GM12873 (cell line): ENCODE measurements around the gene CPAMD8.

Source experiments
- TF ChIP-seq, protein P1 (sequence below): IDR thresholded peaks from 2 replicates; pipeline ENCODE4 v1.5.1; 2012; ENCODE audit warnings: low read depth, mild to moderate bottlenecking, moderate library complexity, low read length, control low read depth; ENCODE audit not compliant: insufficient read depth; ENCODE audit errors: missing control alignments

CPAMD8 gene

DNA sequence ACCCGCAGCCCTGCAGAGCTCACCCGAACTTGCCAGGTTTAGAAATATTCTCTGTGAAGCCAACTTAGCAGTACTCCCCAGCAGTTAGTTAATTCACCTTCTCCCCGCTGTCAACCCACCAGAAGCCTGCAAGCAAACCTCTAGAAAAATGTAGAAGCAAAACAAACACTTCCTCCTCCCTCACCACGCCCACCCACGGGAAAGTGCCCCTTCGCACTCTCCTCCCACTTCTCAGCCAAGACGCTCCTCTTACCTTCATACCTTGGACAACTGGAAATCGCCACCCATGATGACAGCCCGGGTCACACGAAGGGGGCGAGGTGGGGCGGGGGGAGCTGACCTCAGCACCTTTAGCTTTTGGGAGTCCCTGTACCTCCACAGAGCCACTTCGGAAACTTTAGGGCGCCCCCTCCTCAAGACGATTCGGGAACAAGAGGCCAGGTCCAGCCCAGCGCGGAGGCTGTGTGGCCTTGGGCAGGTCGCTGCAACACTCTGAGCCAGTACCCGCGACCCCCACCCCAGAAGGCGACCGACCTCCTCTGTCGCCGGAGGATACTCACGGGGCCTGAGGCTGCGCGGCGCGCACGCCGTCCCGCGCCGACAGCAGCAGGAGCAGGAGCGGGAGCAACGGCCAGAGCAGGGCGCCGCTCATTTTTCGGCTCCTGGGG lies 485 bp downstream of the CPAMD8 start:
- TF ChIP-seq, protein P1, sequence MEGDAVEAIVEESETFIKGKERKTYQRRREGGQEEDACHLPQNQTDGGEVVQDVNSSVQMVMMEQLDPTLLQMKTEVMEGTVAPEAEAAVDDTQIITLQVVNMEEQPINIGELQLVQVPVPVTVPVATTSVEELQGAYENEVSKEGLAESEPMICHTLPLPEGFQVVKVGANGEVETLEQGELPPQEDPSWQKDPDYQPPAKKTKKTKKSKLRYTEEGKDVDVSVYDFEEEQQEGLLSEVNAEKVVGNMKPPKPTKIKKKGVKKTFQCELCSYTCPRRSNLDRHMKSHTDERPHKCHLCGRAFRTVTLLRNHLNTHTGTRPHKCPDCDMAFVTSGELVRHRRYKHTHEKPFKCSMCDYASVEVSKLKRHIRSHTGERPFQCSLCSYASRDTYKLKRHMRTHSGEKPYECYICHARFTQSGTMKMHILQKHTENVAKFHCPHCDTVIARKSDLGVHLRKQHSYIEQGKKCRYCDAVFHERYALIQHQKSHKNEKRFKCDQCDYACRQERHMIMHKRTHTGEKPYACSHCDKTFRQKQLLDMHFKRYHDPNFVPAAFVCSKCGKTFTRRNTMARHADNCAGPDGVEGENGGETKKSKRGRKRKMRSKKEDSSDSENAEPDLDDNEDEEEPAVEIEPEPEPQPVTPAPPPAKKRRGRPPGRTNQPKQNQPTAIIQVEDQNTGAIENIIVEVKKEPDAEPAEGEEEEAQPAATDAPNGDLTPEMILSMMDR = no peak

DNA sequence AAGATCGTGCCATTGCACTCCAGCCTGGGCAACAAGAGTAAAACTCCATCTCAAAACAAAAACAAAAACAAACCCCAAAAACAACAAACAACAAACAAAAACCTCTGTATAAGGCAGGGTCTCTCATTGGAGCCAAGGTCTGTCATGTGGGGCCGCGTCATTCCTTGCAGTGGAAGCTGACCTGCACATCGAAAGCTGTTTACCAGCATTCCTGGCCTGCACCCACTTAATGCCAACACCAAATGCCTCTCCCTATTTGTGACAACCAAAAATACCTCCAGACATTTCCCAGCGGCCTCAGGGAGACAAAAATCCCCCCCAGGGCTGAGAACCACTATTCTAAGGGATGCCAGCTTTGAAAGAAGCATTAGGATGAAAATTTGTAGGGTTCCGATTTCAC lies 1.2 kb downstream of the CPAMD8 start:
- TF ChIP-seq, protein P1 = no peak

DNA sequence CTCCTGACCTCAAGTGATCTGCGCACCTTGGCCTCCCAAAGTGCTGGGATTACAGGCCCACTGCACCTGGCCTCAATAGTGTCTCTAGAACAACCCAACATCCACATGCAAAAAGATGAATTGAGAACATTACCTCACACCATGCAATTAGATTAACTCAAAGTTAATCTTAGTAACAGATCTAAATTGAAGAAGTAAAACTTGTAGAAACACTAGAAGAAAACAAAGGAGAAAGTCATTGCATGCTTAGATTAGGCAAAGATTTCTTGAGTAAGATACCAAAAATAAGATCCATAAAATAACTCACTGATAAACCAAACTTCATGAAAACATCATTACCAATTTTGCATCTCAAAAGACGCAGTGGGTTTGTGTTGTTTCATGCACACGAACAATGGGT lies 2.8 kb downstream of the CPAMD8 start:
- TF ChIP-seq, protein P1 = no peak

DNA sequence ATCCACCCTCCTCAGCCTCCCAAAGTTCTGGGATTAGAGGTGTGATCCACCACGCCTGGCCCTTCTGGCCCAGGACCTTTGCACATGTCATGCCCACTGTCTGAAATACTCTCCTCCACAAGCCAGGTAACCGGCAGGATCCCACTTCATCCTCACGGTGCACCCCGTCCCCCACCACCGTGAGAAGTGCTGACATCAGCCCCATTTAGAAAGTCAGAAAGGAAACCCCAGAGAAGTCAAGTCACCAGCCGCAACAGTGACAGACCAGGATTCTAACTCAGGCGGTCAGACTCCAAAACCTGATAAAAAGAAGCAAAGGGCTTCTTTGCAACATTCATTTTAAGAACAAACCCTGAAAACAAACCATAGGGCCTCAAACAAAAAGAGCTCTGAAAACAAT lies 3.9 kb downstream of the CPAMD8 start:
- TF ChIP-seq, protein P1 = no peak

DNA sequence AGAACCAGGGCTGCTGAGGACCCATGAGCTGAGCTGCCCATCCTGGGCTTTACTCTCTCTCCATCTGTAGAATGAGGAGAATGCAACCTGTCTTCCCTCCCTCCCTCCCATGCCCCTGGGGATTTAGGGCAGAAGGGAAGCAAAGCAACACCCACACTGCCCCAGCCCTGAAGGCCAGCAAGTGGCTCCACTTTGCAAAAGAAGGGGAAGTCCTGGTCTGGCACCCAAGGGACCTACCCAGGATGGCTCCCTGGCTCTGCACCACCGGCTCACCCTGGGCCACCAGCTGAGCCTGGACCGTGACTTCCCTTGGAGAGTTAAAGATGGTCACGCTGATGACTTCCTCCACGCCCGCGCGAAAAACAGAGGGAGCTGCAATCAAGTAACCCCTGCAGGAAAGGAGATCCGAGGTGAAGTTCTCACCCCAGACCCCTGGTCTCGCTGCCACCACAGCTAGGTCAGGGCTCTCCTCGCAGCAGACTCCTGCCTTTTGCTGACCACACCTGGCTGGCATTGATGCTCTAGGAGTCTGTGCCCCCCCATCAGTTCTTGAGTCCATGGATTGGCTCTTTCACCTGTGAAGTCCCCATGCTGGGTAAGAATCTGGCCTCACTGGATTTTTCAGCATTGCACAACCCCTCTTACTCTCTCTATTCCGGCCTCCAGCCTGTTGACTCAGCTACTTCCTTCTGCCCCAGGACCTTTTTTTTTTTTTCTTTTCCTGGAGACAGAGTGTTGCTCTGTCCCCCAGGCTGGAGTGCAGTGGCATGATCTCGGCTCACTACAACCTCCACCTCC lies 4.6 kb downstream of the CPAMD8 start:
- TF ChIP-seq, protein P1 = no peak

DNA sequence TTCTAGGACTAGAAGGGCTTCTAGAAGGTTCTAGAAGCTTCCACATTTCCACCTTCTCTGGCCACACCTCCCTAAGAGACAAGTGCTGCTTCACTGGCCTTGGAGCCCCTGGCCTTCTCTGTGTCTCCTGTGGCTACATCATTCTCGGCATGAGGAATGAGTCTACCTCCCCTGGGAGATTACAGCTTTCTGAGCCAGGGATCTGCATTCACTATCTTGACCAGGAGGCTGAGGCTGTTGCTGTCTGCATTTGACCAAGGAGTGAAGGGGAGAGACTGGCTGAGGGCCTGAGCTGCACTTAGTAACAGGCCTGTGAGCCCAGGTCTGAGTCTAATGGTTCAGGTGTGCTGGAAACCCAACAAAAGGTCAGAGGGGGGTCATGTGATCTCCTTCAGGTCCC lies 5.3 kb downstream of the CPAMD8 start:
- TF ChIP-seq, protein P1 = no peak

DNA sequence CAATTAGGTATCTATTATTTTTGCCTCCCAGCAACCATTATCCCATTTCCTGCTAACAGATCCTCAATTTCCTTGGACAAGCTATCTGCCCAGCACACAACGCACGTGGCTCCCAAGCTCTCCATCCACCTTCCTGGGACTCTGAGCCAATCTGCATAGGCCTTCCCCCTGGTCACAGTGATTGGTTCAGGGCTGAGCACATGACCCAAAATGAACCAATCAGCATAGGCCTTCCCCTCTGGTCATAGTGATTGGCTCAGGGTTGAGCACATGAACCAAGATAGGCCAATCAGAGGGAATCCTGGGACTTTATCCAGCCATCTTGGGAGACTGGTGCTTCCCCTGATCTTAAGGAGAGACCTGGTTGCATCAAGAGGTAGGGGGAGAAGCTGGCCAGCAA lies 5.8 kb downstream of the CPAMD8 start:
- TF ChIP-seq, protein P1 = no peak
